ENCODE results near the gene OMG.

Gene OMG

DNA sequence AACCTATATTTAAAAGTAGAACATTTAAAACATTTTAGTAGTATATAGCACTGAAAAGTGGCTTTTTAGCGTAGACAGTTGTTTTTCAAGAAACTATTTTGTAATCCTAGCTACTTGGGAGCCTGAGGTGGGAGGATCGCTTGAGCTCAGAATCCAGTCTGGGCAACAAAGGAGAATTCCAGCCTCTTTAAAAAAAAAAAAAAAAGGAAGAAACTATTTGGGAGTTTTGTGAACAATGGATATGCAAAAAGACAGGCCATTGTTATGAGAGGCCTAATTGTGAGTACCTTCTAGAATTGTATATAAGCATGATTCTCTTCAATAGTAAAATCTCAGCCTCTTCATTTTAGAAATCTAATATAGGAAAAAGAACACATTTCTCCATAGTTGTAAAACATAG is 17.6 kb downstream of the OMG start:
- Histone ChIP-seq H2AFZ (ENCODE audit: low read depth, low read length, severe bottlenecking) (no peak overlapping the region), H3K36me3 (ENCODE audit: low read length) (no peaks in the 10 kb centered on the region; the same call in 1 of the 2 replicates), H3K4me2 (ENCODE audit: low read depth, low read length, poor library complexity, severe bottlenecking) (no peak overlapping the region), H3K4me3 (ENCODE audit: insufficient read depth, low read length, poor library complexity, severe bottlenecking) (no peak overlapping the region), H3K79me2 (ENCODE audit: insufficient read depth, low read length) (no peaks in the 10 kb centered on the region), H3K9me2 (replicated peaks; ENCODE audit: insufficient read depth, low read length) (no peaks in the 10 kb centered on the region), H4K20me1 (ENCODE audit: low read depth, low read length) (no peaks in the 10 kb centered on the region), H3K27ac (ENCODE audit: low read depth, low read length) (no peak overlapping the region), H3K27me3 (ENCODE audit: low read length) (no peaks in the 10 kb centered on the region), H3K9ac (ENCODE audit: low read length) (no peak overlapping the region), H3F3A (ENCODE audit: insufficient read depth) (no peaks in the 10 kb centered on the region), H3K9me3 (ENCODE audit: insufficient read depth, low read length) (no peaks in the 10 kb centered on the region)
- no peak for TF ChIP-seq EZH2phosphoT487 (conservative IDR thresholded peaks at IDR 0.05; ENCODE audit: low read length)
- TF ChIP-seq, protein P1, sequence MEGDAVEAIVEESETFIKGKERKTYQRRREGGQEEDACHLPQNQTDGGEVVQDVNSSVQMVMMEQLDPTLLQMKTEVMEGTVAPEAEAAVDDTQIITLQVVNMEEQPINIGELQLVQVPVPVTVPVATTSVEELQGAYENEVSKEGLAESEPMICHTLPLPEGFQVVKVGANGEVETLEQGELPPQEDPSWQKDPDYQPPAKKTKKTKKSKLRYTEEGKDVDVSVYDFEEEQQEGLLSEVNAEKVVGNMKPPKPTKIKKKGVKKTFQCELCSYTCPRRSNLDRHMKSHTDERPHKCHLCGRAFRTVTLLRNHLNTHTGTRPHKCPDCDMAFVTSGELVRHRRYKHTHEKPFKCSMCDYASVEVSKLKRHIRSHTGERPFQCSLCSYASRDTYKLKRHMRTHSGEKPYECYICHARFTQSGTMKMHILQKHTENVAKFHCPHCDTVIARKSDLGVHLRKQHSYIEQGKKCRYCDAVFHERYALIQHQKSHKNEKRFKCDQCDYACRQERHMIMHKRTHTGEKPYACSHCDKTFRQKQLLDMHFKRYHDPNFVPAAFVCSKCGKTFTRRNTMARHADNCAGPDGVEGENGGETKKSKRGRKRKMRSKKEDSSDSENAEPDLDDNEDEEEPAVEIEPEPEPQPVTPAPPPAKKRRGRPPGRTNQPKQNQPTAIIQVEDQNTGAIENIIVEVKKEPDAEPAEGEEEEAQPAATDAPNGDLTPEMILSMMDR (IDR thresholded peaks at IDR 0.05; ENCODE audit: insufficient read depth, low read length, poor library complexity, severe bottlenecking): no peak

DNA sequence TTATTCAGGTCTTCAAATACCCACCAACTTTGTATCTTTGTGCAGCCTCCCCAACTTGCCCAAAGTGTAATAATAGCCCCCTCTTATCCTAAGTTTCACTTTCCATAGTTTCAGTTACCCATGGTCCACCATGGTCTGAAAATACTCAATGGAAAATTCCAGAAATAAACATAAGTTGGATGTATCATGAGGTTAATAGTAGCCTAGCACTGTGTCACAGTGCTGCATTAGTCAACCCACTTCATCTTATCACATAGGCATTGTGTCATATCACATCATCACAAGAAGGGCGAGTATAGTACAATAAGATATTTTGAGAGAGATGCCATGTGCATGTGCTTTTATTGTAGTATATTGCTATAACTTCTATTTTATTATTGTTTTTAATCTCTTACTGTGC is 21.9 kb downstream of the OMG start:
- Histone ChIP-seq H3K79me2 (ENCODE audit: insufficient read depth, low read length) (no peaks in the 10 kb centered on the region), H3K4me2 (ENCODE audit: low read depth, low read length, poor library complexity, severe bottlenecking) (no peak overlapping the region), H2AFZ (ENCODE audit: low read depth, low read length, severe bottlenecking) (no peak overlapping the region), H3K4me3 (ENCODE audit: insufficient read depth, low read length, poor library complexity, severe bottlenecking) (no peak overlapping the region), H4K20me1 (ENCODE audit: low read depth, low read length) (no peaks in the 10 kb centered on the region), H3K9me2 (replicated peaks; ENCODE audit: insufficient read depth, low read length) (no peaks in the 10 kb centered on the region), H3K27ac (ENCODE audit: low read depth, low read length) (no peak overlapping the region), H3K36me3 (ENCODE audit: low read length) (0 out of 2 replicates have a peak, but pooled peaks cover 3% of the 10 kb centered on the region), H3K9me3 (ENCODE audit: insufficient read depth, low read length) (no peaks in the 10 kb centered on the region), H3K9ac (ENCODE audit: low read length) (no peak overlapping the region), H3F3A (ENCODE audit: insufficient read depth) (0 out of 2 replicates have a peak, but pooled peaks cover 5% of the 10 kb centered on the region), H3K27me3 (ENCODE audit: low read length) (no peaks in the 10 kb centered on the region)
- TF ChIP-seq EZH2phosphoT487 (conservative IDR thresholded peaks at IDR 0.05; ENCODE audit: low read length): no peak
- TF ChIP-seq, protein P1 (IDR thresholded peaks at IDR 0.05; ENCODE audit: insufficient read depth, low read length, poor library complexity, severe bottlenecking): no peak

DNA sequence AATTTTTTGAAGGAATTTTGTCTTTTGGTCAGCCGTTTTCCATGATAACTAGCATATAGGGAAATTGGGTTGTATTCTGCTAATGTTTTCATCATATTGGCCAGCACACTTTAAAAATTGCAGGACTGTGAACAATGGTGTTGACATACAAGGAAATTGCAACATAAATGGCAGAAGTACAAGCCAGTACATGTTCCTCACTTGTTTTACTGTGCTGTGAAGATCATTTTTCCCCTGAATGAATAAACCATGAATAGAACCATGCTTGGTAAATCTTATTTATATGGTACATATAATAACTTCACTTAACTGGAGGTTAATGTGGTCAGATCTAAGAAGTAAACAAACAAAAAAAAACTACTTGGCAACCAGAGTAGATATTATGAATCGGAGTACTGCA is 22.8 kb downstream of the OMG start:
- Histone ChIP-seq H4K20me1 (ENCODE audit: low read depth, low read length) (no peaks in the 10 kb centered on the region), H3K36me3 (ENCODE audit: low read length) (0 out of 2 replicates have a peak, but pooled peaks cover 3% of the 10 kb centered on the region), H2AFZ (ENCODE audit: low read depth, low read length, severe bottlenecking) (no peak overlapping the region), H3K27me3 (ENCODE audit: low read length) (no peaks in the 10 kb centered on the region), H3K79me2 (ENCODE audit: insufficient read depth, low read length) (no peaks in the 10 kb centered on the region), H3K9ac (ENCODE audit: low read length) (no peak overlapping the region), H3K9me2 (replicated peaks; ENCODE audit: insufficient read depth, low read length) (no peaks in the 10 kb centered on the region), H3K4me3 (ENCODE audit: insufficient read depth, low read length, poor library complexity, severe bottlenecking) (no peak overlapping the region), H3K9me3 (ENCODE audit: insufficient read depth, low read length) (no peaks in the 10 kb centered on the region), H3F3A (ENCODE audit: insufficient read depth) (0 out of 2 replicates have a peak, but pooled peaks cover 5% of the 10 kb centered on the region), H3K4me2 (ENCODE audit: low read depth, low read length, poor library complexity, severe bottlenecking) (no peak overlapping the region), H3K27ac (ENCODE audit: low read depth, low read length) (no peak overlapping the region)
- TF ChIP-seq EZH2phosphoT487 (conservative IDR thresholded peaks at IDR 0.05; ENCODE audit: low read length): no peak
- TF ChIP-seq, protein P1 (IDR thresholded peaks at IDR 0.05; ENCODE audit: insufficient read depth, low read length, poor library complexity, severe bottlenecking): no peak
